ENCODE results near the gene ZNF140. TPM values are rescaled to one million over a fixed set of nuclear protein-coding genes. Genes with fewer than 3 reads are reported as not detected.

The ZNF140 gene
- total and polyA plus RNA-seq, 2 donors (not counting 3 experiments of a cell fraction or from before 2014, with no cell fraction given), result 8.9 to 11.9 TPM

- H3K36me3 ChIP-seq (ENCODE audit: control insufficient read depth in 2 of 2, extremely low read depth in 1 of 2, insufficient read depth in 2 of 2, low read length in 2 of 2), result peaks cover 6 to 11% of the 10 kb centered on the region in 2 experiments
- CTCF ChIA-PET, result no interaction called here
- no TSS peak for BruUV-seq (replicated peaks)
Measured at GRCh38 chr12:133057446-133057845, 23.3 kb upstream of the ZNF140 start.

More at GRCh38 chr12:133057446-133057845, 23.3 kb upstream of the ZNF140 start:
- Histone ChIP-seq H3K4me3 (replicated peaks in 1 of 3; ENCODE audit: insufficient read depth in 1 of 3, low read depth in 1 of 3, low read length in 3 of 3) (no peak overlapping the region), H2AFZ (ENCODE audit: low read depth, low read length) (no peak overlapping the region), H3K9me3 (replicated peaks; ENCODE audit: control insufficient read depth, insufficient read depth, low read length) (peaks cover 41% of the 10 kb centered on the region), H4K20me1 (replicated peaks; ENCODE audit: control insufficient read depth, extremely low read depth, insufficient read depth, low read length) (no peaks in the 10 kb centered on the region), H3K4me1 (ENCODE audit: control insufficient read depth, extremely low read depth, insufficient read depth, low read length) (no peaks in the 10 kb centered on the region), H3K9ac (replicated peaks; ENCODE audit: extremely low read depth, insufficient read depth, low read length) (no peak overlapping the region), H3K27ac (ENCODE audit: insufficient read depth, low read depth, low read length) (no peak overlapping the region), H3K4me2 (ENCODE audit: insufficient read depth, low read length) (no peak overlapping the region), H3K9me1 (replicated peaks; ENCODE audit: control insufficient read depth, extremely low read depth, insufficient read depth, low read length) (no peaks in the 10 kb centered on the region), H3K27me3 (ENCODE audit: control insufficient read depth in 2 of 2, insufficient read depth in 2 of 2, low read length in 2 of 2) (no peaks in the 10 kb centered on the region), H3K79me2 (ENCODE audit: control insufficient read depth, insufficient read depth, low read length) (no peaks in the 10 kb centered on the region)
- POLR2A ChIA-PET, result no interaction called here
- FAIRE-seq (no peak), DNase-seq (ENCODE audit: low read depth, low spot score) (no peak)
- intact Hi-C loops (cut with micrococcal nuclease), result no loop called here
- TF ChIP-seq POLR2A (IDR thresholded peaks at IDR 0.05; ENCODE audit: low read depth, low read length), result no peak
- TF ChIP-seq, protein P1, sequence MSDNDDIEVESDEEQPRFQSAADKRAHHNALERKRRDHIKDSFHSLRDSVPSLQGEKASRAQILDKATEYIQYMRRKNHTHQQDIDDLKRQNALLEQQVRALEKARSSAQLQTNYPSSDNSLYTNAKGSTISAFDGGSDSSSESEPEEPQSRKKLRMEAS (IDR thresholded peaks at IDR 0.05; ENCODE audit: insufficient read depth, insufficient read length), result no peak
- TF ChIP-seq FOS (IDR thresholded peaks at IDR 0.05; ENCODE audit: borderline replicate concordance, insufficient read depth, low read length), result no peak
- TF ChIP-seq JUN (IDR thresholded peaks at IDR 0.05; ENCODE audit: borderline replicate concordance, insufficient read depth, insufficient read length, low read depth), result no peak
- TF ChIP-seq, protein P2, sequence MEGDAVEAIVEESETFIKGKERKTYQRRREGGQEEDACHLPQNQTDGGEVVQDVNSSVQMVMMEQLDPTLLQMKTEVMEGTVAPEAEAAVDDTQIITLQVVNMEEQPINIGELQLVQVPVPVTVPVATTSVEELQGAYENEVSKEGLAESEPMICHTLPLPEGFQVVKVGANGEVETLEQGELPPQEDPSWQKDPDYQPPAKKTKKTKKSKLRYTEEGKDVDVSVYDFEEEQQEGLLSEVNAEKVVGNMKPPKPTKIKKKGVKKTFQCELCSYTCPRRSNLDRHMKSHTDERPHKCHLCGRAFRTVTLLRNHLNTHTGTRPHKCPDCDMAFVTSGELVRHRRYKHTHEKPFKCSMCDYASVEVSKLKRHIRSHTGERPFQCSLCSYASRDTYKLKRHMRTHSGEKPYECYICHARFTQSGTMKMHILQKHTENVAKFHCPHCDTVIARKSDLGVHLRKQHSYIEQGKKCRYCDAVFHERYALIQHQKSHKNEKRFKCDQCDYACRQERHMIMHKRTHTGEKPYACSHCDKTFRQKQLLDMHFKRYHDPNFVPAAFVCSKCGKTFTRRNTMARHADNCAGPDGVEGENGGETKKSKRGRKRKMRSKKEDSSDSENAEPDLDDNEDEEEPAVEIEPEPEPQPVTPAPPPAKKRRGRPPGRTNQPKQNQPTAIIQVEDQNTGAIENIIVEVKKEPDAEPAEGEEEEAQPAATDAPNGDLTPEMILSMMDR (IDR thresholded peaks at IDR 0.05; ENCODE audit: extremely low read depth in 1 of 2, insufficient read depth in 1 of 2, low read depth in 1 of 2, low read length in 2 of 2), result no peak
- no peak for TF ChIP-seq MYC (IDR thresholded peaks at IDR 0.05; ENCODE audit: low read depth, low read length)
- TF ChIP-seq POLR2AphosphoS5 (IDR thresholded peaks at IDR 0.05; ENCODE audit: insufficient read depth, low read depth, low read length), result no peak
- no peak for TF ChIP-seq EZH2 (IDR thresholded peaks at IDR 0.05; ENCODE audit: borderline replicate concordance, low read depth, low read length, severe bottlenecking)
- TF ChIP-seq GATA2 (IDR thresholded peaks at IDR 0.05; ENCODE audit: insufficient read depth, insufficient read length, low read depth, low read length), result no peak
- dilution Hi-C loops (cut with MboI; ENCODE audit: extremely low pct_ligation_motif_present, low sequenced_read_pairs), result no loop called here

Measured in endothelial cell of umbilical vein (primary cell).